ENCODE data around the gene PTPRD.

PTPRD gene

GRCh38 chr9:8447601-8448000, 2165.2 kb downstream of the PTPRD start:
- Histone ChIP-seq H3K4me1 (ENCODE audit: control insufficient read depth, low read depth, low read length) (no peaks in the 10 kb centered on the region), H3K36me3 (ENCODE audit: control insufficient read depth, low read depth, low read length) (no peaks in the 10 kb centered on the region), H3K27ac (ENCODE audit: low read length) (no peak overlapping the region)

GRCh38 chr9:8437876-8438275, 2174.9 kb downstream of the PTPRD start:
- Histone ChIP-seq H3K4me1 (ENCODE audit: control insufficient read depth, low read depth, low read length) (no peaks in the 10 kb centered on the region), H3K27ac (ENCODE audit: low read length) (no peak overlapping the region), H3K9ac (ENCODE audit: low read length) (no peak overlapping the region), H3K36me3 (ENCODE audit: control insufficient read depth, low read depth, low read length) (no peaks in the 10 kb centered on the region), H3K4me3 (ENCODE audit: low read length) (no peak overlapping the region), H3K9me3 (ENCODE audit: control insufficient read depth, low read depth, low read length) (no peaks in the 10 kb centered on the region), H3K27me3 (ENCODE audit: control insufficient read depth, insufficient read depth, low read length) (no peaks in the 10 kb centered on the region)

More at GRCh38 chr9:8447601-8448000, 2165.2 kb downstream of the PTPRD start:
- Histone ChIP-seq H3K9ac (ENCODE audit: low read length) (no peak overlapping the region), H3K4me3 (ENCODE audit: low read length) (no peak overlapping the region), H3K9me3 (ENCODE audit: control insufficient read depth, low read depth, low read length) (no peaks in the 10 kb centered on the region), H3K27me3 (ENCODE audit: control insufficient read depth, insufficient read depth, low read length) (no peaks in the 10 kb centered on the region)

GRCh38 chr9:8437259-8437658, 2175.5 kb downstream of the PTPRD start:
- H3K9me3 ChIP-seq (ENCODE audit: control insufficient read depth, low read depth, low read length), result no peaks in the 10 kb centered on the region
- peaks cover 1% of the 10 kb centered on the region for H3K4me1 ChIP-seq (ENCODE audit: control insufficient read depth, low read depth, low read length)
- no peaks in the 10 kb centered on the region for H3K27me3 ChIP-seq (ENCODE audit: control insufficient read depth, insufficient read depth, low read length)
- H3K9ac ChIP-seq (ENCODE audit: low read length), result no peak overlapping the region
- no peak overlapping the region for H3K27ac ChIP-seq (ENCODE audit: low read length)
- no peak overlapping the region for H3K4me3 ChIP-seq (ENCODE audit: low read length)
- no peaks in the 10 kb centered on the region for H3K36me3 ChIP-seq (ENCODE audit: control insufficient read depth, low read depth, low read length)

GRCh38 chr9:8436786-8437185, 2176.0 kb downstream of the PTPRD start:
- Histone ChIP-seq H3K4me1 (ENCODE audit: control insufficient read depth, low read depth, low read length) (peaks cover 6% of the 10 kb centered on the region), H3K27me3 (ENCODE audit: control insufficient read depth, insufficient read depth, low read length) (no peaks in the 10 kb centered on the region), H3K9ac (ENCODE audit: low read length) (no peak overlapping the region), H3K4me3 (ENCODE audit: low read length) (no peak overlapping the region), H3K36me3 (ENCODE audit: control insufficient read depth, low read depth, low read length) (no peaks in the 10 kb centered on the region), H3K27ac (ENCODE audit: low read length) (no peak overlapping the region), H3K9me3 (ENCODE audit: control insufficient read depth, low read depth, low read length) (no peaks in the 10 kb centered on the region)

GRCh38 chr9:8434621-8435020, 2178.2 kb downstream of the PTPRD start:
- Histone ChIP-seq H3K27me3 (ENCODE audit: control insufficient read depth, insufficient read depth, low read length) (no peaks in the 10 kb centered on the region), H3K4me3 (ENCODE audit: low read length) (no peak overlapping the region), H3K4me1 (ENCODE audit: control insufficient read depth, low read depth, low read length) (peaks cover 14% of the 10 kb centered on the region), H3K9ac (ENCODE audit: low read length) (no peak overlapping the region), H3K36me3 (ENCODE audit: control insufficient read depth, low read depth, low read length) (no peaks in the 10 kb centered on the region), H3K9me3 (ENCODE audit: control insufficient read depth, low read depth, low read length) (no peaks in the 10 kb centered on the region), H3K27ac (ENCODE audit: low read length) (no peak overlapping the region)

GRCh38 chr9:8432224-8432623, 2180.6 kb downstream of the PTPRD start:
- H3K27ac ChIP-seq (ENCODE audit: low read length), result no peak overlapping the region
- H3K4me1 ChIP-seq (ENCODE audit: control insufficient read depth, low read depth, low read length), result peaks cover 14% of the 10 kb centered on the region
- no peaks in the 10 kb centered on the region for H3K36me3 ChIP-seq (ENCODE audit: control insufficient read depth, low read depth, low read length)
- H3K9me3 ChIP-seq (ENCODE audit: control insufficient read depth, low read depth, low read length), result no peaks in the 10 kb centered on the region
- no peak overlapping the region for H3K4me3 ChIP-seq (ENCODE audit: low read length)
- no peak overlapping the region for H3K9ac ChIP-seq (ENCODE audit: low read length)
- no peaks in the 10 kb centered on the region for H3K27me3 ChIP-seq (ENCODE audit: control insufficient read depth, insufficient read depth, low read length)

GRCh38 chr9:8431505-8431904, 2181.3 kb downstream of the PTPRD start:
- Histone ChIP-seq H3K27ac (ENCODE audit: low read length) (no peak overlapping the region), H3K4me3 (ENCODE audit: low read length) (no peak overlapping the region), H3K9me3 (ENCODE audit: control insufficient read depth, low read depth, low read length) (no peaks in the 10 kb centered on the region), H3K4me1 (ENCODE audit: control insufficient read depth, low read depth, low read length) (peaks cover 14% of the 10 kb centered on the region), H3K27me3 (ENCODE audit: control insufficient read depth, insufficient read depth, low read length) (no peaks in the 10 kb centered on the region), H3K36me3 (ENCODE audit: control insufficient read depth, low read depth, low read length) (no peaks in the 10 kb centered on the region), H3K9ac (ENCODE audit: low read length) (no peak overlapping the region)

GRCh38 chr9:8430945-8431344, 2181.9 kb downstream of the PTPRD start:
- no peaks in the 10 kb centered on the region for H3K9me3 ChIP-seq (ENCODE audit: control insufficient read depth, low read depth, low read length)
- no peak overlapping the region for H3K4me3 ChIP-seq (ENCODE audit: low read length)
- H3K36me3 ChIP-seq (ENCODE audit: control insufficient read depth, low read depth, low read length), result no peaks in the 10 kb centered on the region
- H3K27me3 ChIP-seq (ENCODE audit: control insufficient read depth, insufficient read depth, low read length), result no peaks in the 10 kb centered on the region
- no peak overlapping the region for H3K9ac ChIP-seq (ENCODE audit: low read length)
- H3K4me1 ChIP-seq (ENCODE audit: control insufficient read depth, low read depth, low read length), result peaks cover 14% of the 10 kb centered on the region
- H3K27ac ChIP-seq (ENCODE audit: low read length), result no peak overlapping the region

- Histone ChIP-seq H3K9me3 (ENCODE audit: control insufficient read depth, low read depth, low read length) (no peaks in the 10 kb centered on the region), H3K4me3 (ENCODE audit: low read length) (no peak overlapping the region), H3K27me3 (ENCODE audit: control insufficient read depth, insufficient read depth, low read length) (no peaks in the 10 kb centered on the region), H3K9ac (ENCODE audit: low read length) (no peak overlapping the region), H3K36me3 (ENCODE audit: control insufficient read depth, low read depth, low read length) (no peaks in the 10 kb centered on the region), H3K27ac (ENCODE audit: low read length) (no peak overlapping the region), H3K4me1 (ENCODE audit: control insufficient read depth, low read depth, low read length) (peaks cover 14% of the 10 kb centered on the region)
Observed at GRCh38 chr9:8429768-8430167, 2183.0 kb downstream of the PTPRD start.

GRCh38 chr9:8429157-8429556, 2183.6 kb downstream of the PTPRD start:
- no peak overlapping the region for H3K4me3 ChIP-seq (ENCODE audit: low read length)
- peaks cover 14% of the 10 kb centered on the region for H3K4me1 ChIP-seq (ENCODE audit: control insufficient read depth, low read depth, low read length)
- no peaks in the 10 kb centered on the region for H3K27me3 ChIP-seq (ENCODE audit: control insufficient read depth, insufficient read depth, low read length)
- no peaks in the 10 kb centered on the region for H3K9me3 ChIP-seq (ENCODE audit: control insufficient read depth, low read depth, low read length)
- H3K9ac ChIP-seq (ENCODE audit: low read length), result no peak overlapping the region
- H3K27ac ChIP-seq (ENCODE audit: low read length), result no peak overlapping the region
- no peaks in the 10 kb centered on the region for H3K36me3 ChIP-seq (ENCODE audit: control insufficient read depth, low read depth, low read length)

GRCh38 chr9:8428389-8428788, 2184.4 kb downstream of the PTPRD start:
- Histone ChIP-seq H3K27me3 (ENCODE audit: control insufficient read depth, insufficient read depth, low read length) (no peaks in the 10 kb centered on the region), H3K4me3 (ENCODE audit: low read length) (no peak overlapping the region), H3K9ac (ENCODE audit: low read length) (no peak overlapping the region), H3K4me1 (ENCODE audit: control insufficient read depth, low read depth, low read length) (peaks cover 14% of the 10 kb centered on the region), H3K27ac (ENCODE audit: low read length) (no peak overlapping the region), H3K9me3 (ENCODE audit: control insufficient read depth, low read depth, low read length) (no peaks in the 10 kb centered on the region), H3K36me3 (ENCODE audit: control insufficient read depth, low read depth, low read length) (no peaks in the 10 kb centered on the region)

- Histone ChIP-seq H3K4me1 (ENCODE audit: control insufficient read depth, low read depth, low read length) (peaks cover 12% of the 10 kb centered on the region), H3K27ac (ENCODE audit: low read length) (no peak overlapping the region), H3K36me3 (ENCODE audit: control insufficient read depth, low read depth, low read length) (no peaks in the 10 kb centered on the region), H3K27me3 (ENCODE audit: control insufficient read depth, insufficient read depth, low read length) (no peaks in the 10 kb centered on the region), H3K9me3 (ENCODE audit: control insufficient read depth, low read depth, low read length) (no peaks in the 10 kb centered on the region), H3K9ac (ENCODE audit: low read length) (no peak overlapping the region), H3K4me3 (ENCODE audit: low read length) (no peak overlapping the region)
Observed at GRCh38 chr9:8424786-8425410, 2187.9 kb downstream of the PTPRD start.
